Gastroesophageal sphincter (tissue), 3 donors: ENCODE results near the gene ASGR2.

Source experiments
- CTCF ChIP-seq, 4 experiments: fragments of 200-600 bp in 2 of 4; fragments of 450-650 bp in 2 of 4; sonication (generic) in 1 of 4; IDR thresholded peaks; one replicate each; pipeline ENCODE4 v1.5.1; 2017 to 2019; ENCODE audit warnings: antibody characterized with exemption in 4 of 4, mild to moderate bottlenecking in 2 of 4, moderate library complexity in 2 of 4
- POLR2A ChIP-seq, 2 donors: fragments of 450-650 bp; IDR thresholded peaks; one replicate each; pipeline ENCODE4 v1.6.1; 2017; ENCODE audit warnings: antibody characterized with exemption in 2 of 2, mild to moderate bottlenecking in 2 of 2, moderate library complexity in 1 of 2

GRCh38 chr17:7114875-7115614 is 423 bp upstream of the ASGR2 start:
- no peak for TF ChIP-seq POLR2A (IDR thresholded peaks at IDR 0.05)
- no peak for TF ChIP-seq CTCF (IDR thresholded peaks at IDR 0.05)
